ENCODE measurements around the gene FBXW5. TPM values are rescaled to one million over a fixed set of nuclear protein-coding genes. Genes with fewer than 3 reads are reported as not detected.

The FBXW5 gene
- total RNA-seq, 4 donors from 2014 or later: 87.9 to 363 (median 126) TPM

DNA sequence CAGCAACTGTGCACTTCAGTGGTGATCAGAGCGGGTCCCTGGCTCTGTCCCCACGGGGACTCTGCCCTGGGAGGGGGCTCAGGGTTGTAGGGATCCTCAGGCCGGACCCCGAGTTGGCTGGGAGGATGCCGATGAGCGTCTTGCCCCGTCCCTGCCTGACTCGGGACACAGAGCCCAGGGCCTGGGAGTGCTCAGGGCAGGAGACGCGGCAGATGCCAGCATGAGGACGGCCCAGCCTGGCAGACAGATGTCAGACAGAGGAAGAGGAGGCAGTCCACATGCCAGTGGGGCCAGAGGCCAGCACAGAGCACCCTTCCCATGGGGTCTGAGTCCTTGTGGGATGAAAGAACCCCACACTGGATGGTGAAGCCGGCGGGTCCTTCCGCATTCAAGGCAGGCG is 18.8 kb upstream of the FBXW5 start:
- TF ChIP-seq, protein P1, sequence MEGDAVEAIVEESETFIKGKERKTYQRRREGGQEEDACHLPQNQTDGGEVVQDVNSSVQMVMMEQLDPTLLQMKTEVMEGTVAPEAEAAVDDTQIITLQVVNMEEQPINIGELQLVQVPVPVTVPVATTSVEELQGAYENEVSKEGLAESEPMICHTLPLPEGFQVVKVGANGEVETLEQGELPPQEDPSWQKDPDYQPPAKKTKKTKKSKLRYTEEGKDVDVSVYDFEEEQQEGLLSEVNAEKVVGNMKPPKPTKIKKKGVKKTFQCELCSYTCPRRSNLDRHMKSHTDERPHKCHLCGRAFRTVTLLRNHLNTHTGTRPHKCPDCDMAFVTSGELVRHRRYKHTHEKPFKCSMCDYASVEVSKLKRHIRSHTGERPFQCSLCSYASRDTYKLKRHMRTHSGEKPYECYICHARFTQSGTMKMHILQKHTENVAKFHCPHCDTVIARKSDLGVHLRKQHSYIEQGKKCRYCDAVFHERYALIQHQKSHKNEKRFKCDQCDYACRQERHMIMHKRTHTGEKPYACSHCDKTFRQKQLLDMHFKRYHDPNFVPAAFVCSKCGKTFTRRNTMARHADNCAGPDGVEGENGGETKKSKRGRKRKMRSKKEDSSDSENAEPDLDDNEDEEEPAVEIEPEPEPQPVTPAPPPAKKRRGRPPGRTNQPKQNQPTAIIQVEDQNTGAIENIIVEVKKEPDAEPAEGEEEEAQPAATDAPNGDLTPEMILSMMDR (IDR thresholded peaks at IDR 0.05; ENCODE audit: low read depth): no peak

DNA sequence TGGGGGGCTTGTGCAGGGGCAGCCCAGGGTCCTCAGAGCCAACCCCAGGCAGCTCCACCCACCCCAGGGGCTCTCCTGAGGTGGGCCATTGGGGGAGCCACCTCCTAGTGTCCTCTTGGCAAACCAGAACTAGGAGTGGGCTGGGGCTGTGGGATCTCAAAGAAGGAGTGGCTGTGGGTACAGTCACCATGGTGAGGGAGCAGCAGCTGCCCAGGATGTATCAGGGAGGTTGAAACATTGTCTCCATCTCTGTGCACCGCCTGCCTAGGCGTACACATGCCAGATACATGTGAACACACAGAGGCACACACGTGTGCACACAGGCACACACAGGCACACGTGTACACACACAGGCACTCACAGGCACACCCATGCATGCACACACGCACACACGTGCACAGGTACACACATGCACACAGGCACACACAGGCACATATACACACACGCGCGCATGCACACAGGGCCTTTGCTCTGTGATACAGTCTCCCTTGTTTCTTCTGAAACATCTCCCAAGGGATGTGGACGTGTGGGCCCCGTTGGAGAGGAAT is 18.2 kb upstream of the FBXW5 start:
- TF ChIP-seq, protein P1 (IDR thresholded peaks at IDR 0.05; ENCODE audit: low read depth): no peak

- TF ChIP-seq, protein P1 (IDR thresholded peaks at IDR 0.05; ENCODE audit: low read depth): no peak
These were observed 17.6 kb upstream of the FBXW5 start for GRCh38 chr9:136962163-136962562.

GRCh38 chr9:136961279-136962065 is 16.9 kb upstream of the FBXW5 start:
- TF ChIP-seq, protein P1 (IDR thresholded peaks at IDR 0.05; ENCODE audit: low read depth): no peak

DNA sequence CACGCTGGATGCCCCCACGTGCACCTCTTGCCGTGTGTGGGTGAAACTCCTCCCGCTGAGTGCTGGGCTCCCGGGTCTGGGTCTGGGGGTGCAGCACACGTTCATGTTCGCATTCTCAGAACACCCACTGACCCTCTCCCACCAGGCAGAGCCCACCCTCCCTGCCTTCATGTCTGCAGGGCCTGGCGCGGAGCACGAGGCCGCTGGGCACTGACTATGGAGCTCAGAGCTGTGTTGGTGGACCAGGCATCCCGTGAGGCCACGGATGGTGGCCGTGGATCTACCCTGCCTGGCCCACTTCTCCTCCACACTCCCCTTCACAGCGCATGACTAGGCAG is 16.4 kb upstream of the FBXW5 start:
- TF ChIP-seq, protein P1 (IDR thresholded peaks at IDR 0.05; ENCODE audit: low read depth): no peak

DNA sequence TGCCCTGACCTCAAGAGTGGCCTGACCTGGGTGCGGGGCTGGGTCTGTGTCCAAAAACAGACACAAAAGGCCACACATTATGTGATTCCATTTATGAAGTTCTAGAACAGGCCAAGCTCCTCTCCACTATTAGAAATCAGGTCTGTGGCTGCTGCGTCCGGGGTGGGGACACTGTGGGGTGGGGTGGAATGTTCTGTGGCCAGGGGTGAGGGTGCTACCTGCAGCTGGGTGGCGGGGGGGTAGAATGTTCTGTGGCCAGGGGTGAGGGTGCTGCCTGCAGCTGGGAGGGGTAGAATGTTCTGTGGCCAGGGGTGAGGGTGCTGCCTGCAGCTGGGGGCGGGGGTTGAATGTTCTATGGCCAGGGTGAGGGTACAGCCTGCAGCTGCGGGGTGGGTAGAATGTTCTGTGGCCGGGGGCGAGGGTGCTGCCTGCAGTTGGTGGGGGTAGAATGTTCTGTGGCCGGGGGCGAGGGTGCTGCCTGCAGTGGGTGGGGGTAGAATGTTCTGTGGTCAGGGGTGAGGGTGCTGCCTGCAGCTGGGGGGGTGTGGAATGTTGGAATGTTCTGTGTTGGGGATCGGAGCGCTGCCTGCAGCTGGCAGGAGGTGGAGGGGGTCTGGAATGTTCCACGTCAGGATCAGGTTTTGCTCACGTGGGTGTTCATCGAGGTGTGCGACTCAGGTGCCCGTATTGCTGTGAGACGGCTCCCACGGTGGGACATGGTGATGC is 15.8 kb upstream of the FBXW5 start:
- TF ChIP-seq, protein P1 (IDR thresholded peaks at IDR 0.05; ENCODE audit: low read depth): no peak

All from subcutaneous adipose tissue (tissue), 4 donors.